Smooth muscle cell of the coronary artery (primary cell): ENCODE results near the gene ELL3. TPM values are rescaled to one million over a fixed set of nuclear protein-coding genes. Genes with fewer than 3 reads are reported as not detected.

Experiments used
- total RNA-seq: library from RNA; depleted of rRNA; stranded (reverse); fragments of >200 nt; gene quantifications from 2 replicates; pipeline ENCODE4 v1.2.3, GENCODE V29; 2014; ENCODE audit warnings: low replicate concordance

Gene ELL3
- 3.5 and 13.6 TPM in 2 replicates for total RNA-seq

GRCh38 chr15:43776718-43777266 is at the start of gene ELL3:
TSS of gene ELL3 (minus strand) at chr15:43776966. CDS start at chr15:43776901, 65 bp downstream.

GRCh38 chr15:43824302-43825246 is 47.8 kb upstream of the ELL3 start, which contains the start of gene MFAP1:
TSS of gene MFAP1 (minus strand) at chr15:43824690. CDS start at chr15:43824569, 121 bp downstream.

GRCh38 chr15:43800286-43801141 is 23.7 kb upstream of the ELL3 start, which contains the start of gene HYPK:
TSS of gene HYPK (plus strand) at chr15:43800599. CDS start at chr15:43800623, 24 bp downstream.

DNA sequence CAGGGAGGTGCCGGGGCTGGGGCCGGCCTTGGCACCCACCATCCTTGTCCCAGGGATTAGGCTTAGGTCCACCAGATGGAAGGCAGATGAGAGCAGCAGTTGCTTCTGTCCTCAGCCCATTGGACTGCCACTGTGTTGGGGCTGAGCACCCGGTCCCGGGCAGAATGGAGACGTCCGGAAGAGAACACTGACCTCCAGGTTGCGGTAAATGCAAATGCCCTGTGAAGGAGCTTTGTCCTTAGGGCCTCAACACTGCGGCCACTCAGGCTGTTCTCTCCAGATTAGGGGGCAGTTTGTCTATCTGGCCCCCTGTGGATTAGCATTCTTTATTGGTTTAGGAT is 23.1 kb upstream of the ELL3 start, which contains the start of gene SERINC4:
TSS of gene SERINC4 (minus strand) at position 276 of the 341 bp plus-strand sequence. CDS start at position 42, 234 bp downstream.

DNA sequence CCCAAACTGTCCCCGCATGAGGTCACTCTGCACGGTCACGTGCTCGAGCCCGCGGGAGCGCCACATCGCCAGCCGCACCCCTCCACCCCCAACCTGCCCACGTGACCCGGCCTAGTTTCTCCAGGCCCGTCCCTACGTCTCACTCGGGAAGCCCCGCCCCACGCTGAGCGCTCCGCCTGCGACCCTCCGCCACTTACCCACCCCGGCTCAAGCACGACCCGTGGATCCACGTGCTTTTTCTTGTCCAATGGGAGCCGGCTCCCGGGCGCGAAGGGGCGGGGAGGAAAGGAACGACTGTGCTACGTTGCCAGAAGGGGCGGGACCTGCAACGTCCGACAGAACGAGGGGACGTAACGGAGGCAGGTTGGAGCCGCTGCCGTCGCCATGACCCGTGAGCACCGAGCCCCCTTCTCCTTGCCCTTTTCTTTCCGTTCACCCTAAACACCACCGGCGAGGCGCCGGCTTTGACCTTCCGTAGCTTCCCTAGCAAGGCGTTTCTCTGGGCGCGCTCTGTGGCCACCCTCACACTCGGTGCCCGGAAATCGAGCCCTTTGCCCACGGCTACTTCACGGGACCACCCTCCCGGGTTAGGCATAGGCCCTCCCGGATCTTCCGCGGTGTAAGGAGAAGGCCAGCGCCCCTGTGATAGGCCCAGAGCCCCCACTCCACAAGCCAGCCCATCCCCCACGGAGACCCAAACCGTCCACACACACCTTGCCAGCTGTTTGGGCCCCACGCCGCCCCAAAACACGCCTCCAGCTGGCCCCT is 15.4 kb upstream of the ELL3 start, which contains the start of gene SERF2:
TSS of gene SERF2 (plus strand) at position 328 of the 768 bp plus-strand sequence. CDS start at position 385, 57 bp downstream.

DNA sequence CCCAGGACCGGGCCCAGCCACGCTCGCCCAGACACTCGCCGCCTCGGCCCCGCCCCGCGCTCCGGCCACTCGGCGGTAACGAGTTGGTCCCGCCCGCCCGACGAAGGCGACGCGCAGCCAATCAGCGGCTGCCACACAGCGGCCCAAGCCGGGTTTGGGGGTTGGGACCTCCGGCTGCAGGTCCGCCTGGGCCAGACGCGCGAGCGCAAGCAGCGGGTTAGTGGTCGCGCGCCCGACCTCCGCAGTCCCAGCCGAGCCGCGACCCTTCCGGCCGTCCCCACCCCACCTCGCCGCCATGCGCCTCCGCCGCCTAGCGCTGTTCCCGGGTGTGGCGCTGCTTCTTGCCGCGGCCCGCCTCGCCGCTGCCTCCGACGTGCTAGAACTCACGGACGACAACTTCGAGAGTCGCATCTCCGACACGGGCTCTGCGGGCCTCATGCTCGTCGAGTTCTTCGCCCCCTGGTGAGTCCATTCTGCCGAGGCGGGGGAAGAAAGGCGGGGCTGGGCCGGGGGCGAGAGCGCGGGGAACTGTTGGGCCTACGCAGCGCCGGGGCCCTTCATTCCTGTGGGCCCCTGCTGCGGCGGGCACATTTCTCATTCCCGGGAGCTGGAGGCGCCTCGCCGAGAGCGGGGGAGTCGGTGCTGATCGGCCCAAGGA is 30.4 kb downstream of the ELL3 start, which contains the start of gene PDIA3:
TSS of gene PDIA3 (plus strand) at position 194 of the 658 bp plus-strand sequence. CDS start at position 296, 102 bp downstream.

Other genes starting within 250 kb of the ELL3 start
- 13.8 and 18.0 TPM in 2 replicates for gene PPIP5K1, start 186.8 kb downstream of the ELL3 start, total RNA-seq
- gene CKMT1B, start 182.9 kb downstream of the ELL3 start, total RNA-seq: not detected in 2 replicates
- under 0.01 TPM in 2 replicates for gene STRC, start 158.2 kb downstream of the ELL3 start, total RNA-seq
- gene CATSPER2, start 128.1 kb downstream of the ELL3 start, total RNA-seq: 0.45 and 0.59 TPM in 2 replicates
- not detected in 2 replicates for gene CKMT1A, start 83.1 kb downstream of the ELL3 start, total RNA-seq
- gene PDIA3, start 30.5 kb downstream of the ELL3 start, total RNA-seq: 97.6 and 143 TPM in 2 replicates
- 353 and 435 TPM in 2 replicates for gene SERF2, start 15.4 kb upstream of the ELL3 start, total RNA-seq
- not detected in 2 replicates for gene SERINC4, start 23.3 kb upstream of the ELL3 start, total RNA-seq
- 6.8 and 8.8 TPM in 2 replicates for gene HYPK, start 23.6 kb upstream of the ELL3 start, total RNA-seq
- gene MFAP1, start 47.7 kb upstream of the ELL3 start, total RNA-seq: 24.2 and 41.1 TPM in 2 replicates
- gene WDR76, start 50.0 kb upstream of the ELL3 start, total RNA-seq: 1.9 and 4.9 TPM in 2 replicates